Stimulated activated CD8-positive, alpha-beta memory T cell treated with anti-CD3 and anti-CD28 coated beads, Interleukin-15, amount 100 ng/mL, for 24 hours (primary cell): ENCODE results near the gene DOK6.
"Not testable (repeated sequence)": the region's sequence is repeated elsewhere in the genome, so short reads cannot be mapped to it uniquely, and the experiment has no call there.

Source experiments
- DNase-seq: peaks from one replicate; pipeline ENCODE4 v3.0.0-alpha.2; 2020; ENCODE audit warnings: low read depth

Gene DOK6

DNA sequence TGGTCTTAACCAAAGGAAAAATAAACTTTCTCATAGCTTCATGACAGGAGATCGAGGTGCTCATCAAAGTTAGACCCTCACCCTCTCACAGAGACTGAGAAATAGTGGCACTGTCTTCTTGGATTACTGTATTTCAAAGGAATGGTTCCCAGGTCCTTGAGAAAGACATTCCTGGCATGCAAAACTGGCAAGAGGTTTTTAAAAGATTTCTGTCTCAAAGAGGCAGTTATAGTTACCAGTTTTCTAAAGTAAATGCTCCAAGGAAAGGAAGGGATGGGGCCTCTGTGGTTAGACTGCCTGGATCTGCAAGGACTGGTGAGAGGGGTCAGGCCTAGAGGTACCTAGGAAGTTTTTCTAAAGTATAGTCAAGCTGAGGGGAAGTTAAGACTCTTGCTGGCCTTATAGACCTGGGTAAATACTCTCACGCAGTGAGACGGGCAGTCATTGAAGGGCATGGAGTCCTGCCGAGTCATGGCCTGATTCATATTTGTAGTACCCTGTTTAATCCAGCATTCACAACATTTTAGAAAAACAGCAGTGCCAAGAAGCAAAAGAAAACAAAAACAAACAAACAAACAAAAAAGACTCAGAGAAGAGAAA lies 226.1 kb downstream of the DOK6 start:
- no peak for DNase-seq

- no peak for DNase-seq
Measured at GRCh38 chr18:69628774-69629359, 228.2 kb downstream of the DOK6 start.

DNA sequence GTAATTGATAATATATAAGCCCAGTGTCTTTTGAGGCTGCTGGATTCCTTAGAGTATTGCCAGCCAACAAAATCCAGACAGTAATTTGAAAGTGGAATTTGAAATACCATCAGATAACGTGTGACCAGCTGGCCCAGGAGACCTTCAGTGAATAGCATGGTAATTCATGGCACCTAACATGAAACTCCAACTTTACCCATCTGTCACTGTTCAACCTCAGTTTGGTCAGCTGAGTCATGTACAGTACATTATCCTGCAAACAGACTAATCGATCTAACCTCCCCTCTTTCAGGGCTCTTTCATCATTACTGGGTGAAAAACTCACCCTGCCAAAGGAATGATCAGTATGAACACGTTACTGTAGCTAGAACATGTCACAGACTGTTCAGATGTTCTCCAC lies 230.6 kb downstream of the DOK6 start:
- DNase-seq = no peak

- no peak for DNase-seq
Measured at GRCh38 chr18:69635482-69635881, 234.8 kb downstream of the DOK6 start.

DNA sequence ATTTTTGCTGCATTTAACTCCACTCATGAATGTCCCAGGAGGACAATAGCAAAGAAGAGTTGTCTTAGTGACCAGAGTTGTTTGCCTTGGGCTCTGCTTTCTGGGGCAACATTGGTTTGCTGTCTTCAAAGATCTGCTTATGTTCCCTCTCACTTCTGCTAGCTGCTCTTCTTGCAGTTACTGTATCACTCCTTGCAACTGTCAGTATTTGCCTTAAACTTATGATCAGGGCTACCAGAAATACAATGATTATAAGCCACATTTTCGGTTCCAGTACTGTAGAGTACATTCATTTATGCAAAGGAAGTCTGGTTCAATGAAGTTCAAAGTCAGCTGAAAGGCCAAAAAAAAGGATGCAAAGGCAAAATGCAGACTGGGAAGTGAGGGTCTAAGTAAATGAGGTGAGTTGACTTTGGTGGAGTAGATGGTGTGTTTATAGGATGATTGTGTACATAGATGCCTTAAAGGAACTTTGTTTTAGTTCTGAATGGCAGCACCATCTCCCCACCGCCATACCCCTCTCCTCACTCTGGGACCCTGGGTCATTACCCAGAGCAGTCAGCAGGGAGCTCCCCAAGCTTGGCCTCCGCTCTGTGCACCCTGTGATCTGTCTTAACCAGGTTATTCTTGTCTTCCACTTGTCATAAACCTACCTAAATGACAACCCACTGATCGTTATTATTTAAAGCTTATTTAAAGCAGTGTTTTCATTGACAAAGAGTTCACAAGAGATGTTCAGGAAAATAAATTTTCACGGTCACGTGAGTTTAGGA lies 236.0 kb downstream of the DOK6 start:
- DNase-seq = no peak

GRCh38 chr18:69638056-69638455 lies 237.4 kb downstream of the DOK6 start:
- no peak for DNase-seq

DNA sequence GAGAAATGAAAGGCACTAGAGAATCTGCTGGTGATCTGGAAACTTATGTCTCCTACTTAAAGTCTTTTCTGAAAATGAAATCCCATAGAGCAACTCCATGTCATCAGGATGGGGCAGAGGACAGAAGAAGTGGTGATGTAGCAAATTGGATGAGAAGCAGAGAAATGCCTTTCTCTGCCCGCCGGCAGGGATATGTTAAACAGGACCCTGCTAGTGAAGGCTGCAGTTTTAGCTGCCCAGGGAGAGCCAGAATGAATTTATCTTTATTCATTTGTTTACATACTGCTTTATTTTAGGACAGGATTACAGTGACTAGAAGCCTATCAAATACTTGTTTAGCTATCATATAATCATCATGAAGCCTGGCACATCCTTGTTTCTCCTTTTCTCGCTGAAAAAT lies 247.0 kb downstream of the DOK6 start:
- no peak for DNase-seq

DNA sequence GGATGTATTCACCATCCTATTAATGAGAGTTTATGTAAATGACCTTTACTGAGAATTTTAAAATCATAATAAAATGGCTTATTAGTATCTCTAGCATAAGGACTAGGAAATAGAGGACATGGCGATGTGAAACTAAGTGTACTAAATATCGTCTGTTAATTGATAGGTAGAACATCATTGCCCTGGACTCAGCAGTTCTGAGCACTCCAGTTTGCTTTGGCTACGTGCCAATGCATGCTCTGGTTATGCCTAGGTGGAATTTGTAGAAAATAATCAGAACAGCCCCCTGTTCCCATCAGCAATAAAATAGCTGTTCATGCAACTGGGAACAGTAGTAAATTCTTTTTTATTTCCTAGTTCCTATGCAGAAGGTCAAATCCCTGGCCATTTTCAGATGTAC lies 247.8 kb downstream of the DOK6 start:
- DNase-seq = no peak

DNA sequence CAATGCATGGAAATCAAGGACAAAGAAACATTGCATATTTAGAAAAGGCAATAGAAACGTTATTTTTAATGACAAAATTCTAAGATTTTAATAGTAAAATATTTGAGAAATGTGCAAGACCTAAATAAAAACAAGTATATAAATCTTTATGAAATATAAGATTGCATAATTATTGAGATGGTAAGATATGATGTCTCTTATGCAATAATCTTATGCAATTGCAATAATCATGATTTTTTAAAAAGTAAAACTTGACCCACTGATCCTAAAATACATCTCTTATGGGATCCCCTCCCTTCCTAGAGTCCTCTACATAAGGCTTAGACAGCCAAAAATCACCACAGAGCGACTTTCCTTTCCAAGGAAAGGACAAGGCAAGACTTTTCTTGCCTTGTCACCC lies 249.0 kb downstream of the DOK6 start:
- no peak for DNase-seq

- no peak for DNase-seq
Measured at GRCh38 chr18:69651243-69651642, 250.6 kb downstream of the DOK6 start.

- no peak for DNase-seq
Measured at GRCh38 chr18:69655816-69656215, 255.1 kb downstream of the DOK6 start.

DNA sequence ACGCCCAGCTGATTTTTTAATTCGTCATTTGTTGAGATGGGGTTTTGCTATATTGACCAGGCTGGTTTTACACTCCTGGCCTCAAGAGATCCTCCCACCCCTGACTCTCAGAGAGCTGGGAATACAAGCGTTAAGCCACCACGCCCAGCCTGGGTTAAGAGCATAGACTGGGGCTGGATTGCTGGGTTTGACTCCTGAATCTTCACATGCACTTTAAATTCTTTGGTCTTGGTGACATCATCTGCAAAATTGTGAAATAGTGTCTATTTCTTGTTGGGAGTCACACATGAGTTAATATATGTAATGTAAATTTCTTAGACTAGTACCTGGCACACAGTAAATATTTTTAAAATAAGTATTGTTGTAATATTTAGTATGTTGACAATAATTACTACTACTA lies 257.4 kb downstream of the DOK6 start:
- no peak for DNase-seq

DNA sequence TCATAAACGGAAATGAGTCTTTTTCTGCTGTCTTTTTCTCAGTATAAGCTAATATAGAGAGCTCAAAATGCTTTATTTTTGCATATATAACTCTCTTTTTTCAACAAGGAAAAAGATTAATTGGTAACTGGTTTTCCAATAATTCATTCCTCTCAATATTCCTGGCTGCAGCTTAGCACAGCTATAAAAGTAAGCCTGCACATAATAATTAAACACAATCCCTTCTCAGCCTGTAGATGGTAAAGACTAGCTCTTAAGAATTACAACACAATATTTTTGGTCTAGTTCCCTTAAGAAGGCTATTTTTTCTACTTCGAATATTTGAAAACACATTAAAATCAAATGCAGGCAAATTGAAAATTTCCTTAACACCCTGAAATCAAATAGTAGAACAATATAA lies 258.0 kb downstream of the DOK6 start:
- DNase-seq = no peak

DNA sequence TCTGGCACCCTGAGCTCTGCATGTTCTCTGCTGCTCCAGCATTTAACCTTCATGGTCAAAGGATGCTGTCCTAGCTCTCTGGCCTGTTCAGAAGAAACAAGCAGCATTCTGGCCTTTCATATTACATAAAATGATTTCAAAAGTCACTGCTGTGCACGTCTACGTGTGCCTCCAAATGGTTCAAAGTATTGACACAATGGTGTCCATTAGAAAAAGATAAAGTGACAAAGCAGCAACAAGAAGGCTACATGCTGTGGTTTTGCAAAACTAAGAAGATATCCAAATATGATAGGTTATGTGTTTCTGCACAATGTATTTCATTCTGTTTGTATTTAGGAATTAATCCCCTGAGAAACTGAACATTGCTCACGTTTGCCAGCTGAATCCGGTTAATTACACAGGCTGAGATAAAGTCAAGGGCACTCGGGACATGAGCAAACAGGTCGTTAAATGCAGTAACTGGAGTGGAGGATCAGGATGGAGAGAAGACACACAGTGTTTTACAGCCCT lies 258.5 kb downstream of the DOK6 start:
- DNase-seq = no peak

DNA sequence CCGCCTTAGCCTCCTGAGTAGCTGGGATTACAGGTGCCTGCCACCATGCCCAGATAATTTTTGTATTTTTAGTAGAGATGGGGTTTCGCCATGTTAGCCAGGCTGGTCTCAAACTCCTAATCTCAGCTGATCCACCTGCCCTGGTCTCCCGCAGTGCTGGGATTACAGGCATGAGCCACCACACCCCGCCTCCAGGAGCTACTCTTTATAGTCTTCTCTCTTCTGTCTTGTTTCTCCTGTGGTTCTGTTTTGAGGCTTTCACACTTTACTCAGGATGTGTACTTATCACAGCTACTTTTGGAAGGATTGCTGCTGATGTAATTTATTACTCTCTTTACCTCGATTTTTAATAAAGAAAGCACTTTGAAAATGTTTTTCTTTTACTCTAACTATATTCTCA lies 261.4 kb downstream of the DOK6 start:
- DNase-seq = not testable (repeated sequence)

DNA sequence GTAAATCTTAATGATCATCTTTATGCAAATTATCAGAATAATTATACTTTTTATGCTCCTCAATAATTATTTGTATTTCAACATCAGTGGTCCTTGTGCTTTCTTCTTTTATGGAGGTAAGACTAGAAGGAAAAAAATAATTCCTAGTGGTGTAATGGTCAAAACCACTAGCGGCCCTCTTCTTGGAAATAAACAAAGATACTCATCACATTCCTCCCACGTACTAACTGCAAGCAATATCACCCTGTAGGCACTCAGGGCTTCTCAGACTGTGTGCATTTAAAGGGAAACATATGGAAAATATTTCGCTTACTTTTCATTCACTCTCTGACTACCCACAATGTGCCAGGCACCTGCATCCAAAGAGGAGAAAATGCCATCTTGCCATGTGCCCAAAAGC lies 263.7 kb downstream of the DOK6 start:
- no peak for DNase-seq

GRCh38 chr18:69674292-69674877 lies 273.7 kb downstream of the DOK6 start:
- DNase-seq = no peak

DNA sequence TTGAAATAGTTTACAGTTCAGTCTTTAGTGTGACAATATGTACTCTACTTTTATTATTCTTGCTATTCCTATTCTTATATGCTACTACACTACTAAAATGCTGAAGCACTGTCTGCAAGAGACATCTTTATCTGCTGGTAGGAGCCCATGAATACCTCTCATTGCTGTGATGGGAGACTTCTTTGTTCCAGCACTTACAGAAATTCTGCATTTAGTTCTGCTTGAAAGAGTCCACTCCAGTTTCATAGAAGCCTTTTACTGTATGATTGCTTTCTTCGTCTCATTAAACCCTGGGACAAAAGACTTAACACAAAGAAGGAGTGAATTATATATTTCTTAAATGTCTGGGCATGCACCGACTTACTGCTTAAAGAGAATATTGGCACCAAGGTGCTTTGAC lies 274.3 kb downstream of the DOK6 start:
- no peak for DNase-seq

DNA sequence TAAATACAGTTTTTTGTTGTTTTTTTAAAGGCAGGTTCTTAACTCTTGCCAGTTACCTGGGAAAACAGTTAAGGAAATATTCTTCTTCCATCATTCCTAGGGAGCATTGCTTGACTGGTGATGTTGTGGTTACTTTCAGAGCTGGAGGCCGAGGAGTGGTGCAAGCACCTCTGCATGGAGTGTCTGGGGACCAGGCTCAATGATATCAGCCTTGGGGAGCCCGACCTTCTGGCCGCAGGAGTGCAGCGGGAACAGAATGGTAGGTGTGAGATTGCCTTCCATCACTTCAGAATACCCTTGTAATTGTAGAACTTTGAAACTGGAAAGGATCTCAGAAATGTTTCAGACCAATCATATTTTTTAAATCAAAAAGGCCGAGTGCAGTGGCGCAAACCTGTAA lies 276.9 kb downstream of the DOK6 start:
- DNase-seq = no peak

GRCh38 chr18:69680123-69680522 lies 279.4 kb downstream of the DOK6 start:
- no peak for DNase-seq

- no peak for DNase-seq
Measured at GRCh38 chr18:69683176-69683575, 282.5 kb downstream of the DOK6 start.

GRCh38 chr18:69684789-69685188 lies 284.1 kb downstream of the DOK6 start:
- no peak for DNase-seq

DNA sequence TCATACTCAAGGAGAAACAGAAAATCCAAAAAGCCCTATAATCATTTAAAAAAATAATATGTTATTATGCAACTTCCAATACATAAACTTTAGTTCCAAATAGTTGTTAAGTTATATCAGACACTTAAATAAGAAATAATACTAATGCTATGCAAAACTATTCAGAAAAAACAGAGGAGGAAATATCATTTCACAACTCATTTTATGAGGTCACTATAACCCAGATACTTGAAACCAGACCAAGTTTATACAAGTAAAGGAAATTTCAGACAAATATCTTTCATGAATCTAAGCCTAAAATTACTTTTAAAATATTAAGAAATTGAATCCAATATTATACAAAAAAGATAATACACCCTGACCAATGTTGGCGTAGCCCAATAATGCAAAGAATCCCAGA lies 286.2 kb downstream of the DOK6 start:
- no peak for DNase-seq
